Endodermal cell (in vitro differentiated cells): ENCODE data around the gene CCNA1. TPM values are rescaled to one million over a fixed set of nuclear protein-coding genes. Genes with fewer than 3 reads are reported as not detected.

Experiments used
- DNase-seq: peaks from one replicate; pipeline ENCODE4 v3.0.0-alpha.2; 2017
- H3K27ac ChIP-seq: 2 replicates; pipeline ENCODE4 v1.5.1; 2013; ENCODE audit warnings: mild to moderate bottlenecking, low read depth, low read length, moderate library complexity
- H3K27me3 ChIP-seq: 2 replicates; pipeline ENCODE4 v1.6.1; 2013; ENCODE audit warnings: mild to moderate bottlenecking, low read length, moderate library complexity; ENCODE audit not compliant: insufficient read depth, control insufficient read depth, poor library complexity, severe bottlenecking
- H3K36me3 ChIP-seq: 2 replicates; pipeline ENCODE4 v1.7.0; 2013; ENCODE audit warnings: mild to moderate bottlenecking, low read length, moderate library complexity; ENCODE audit not compliant: control insufficient read depth, insufficient read depth
- H3K4me1 ChIP-seq: one replicate; pipeline ENCODE4 v1.7.0; 2013; ENCODE audit warnings: low read length; ENCODE audit not compliant: control insufficient read depth, insufficient read depth
- H3K4me3 ChIP-seq: 2 replicates; pipeline ENCODE4 v1.5.1; 2013; ENCODE audit warnings: mild to moderate bottlenecking, low read length, moderate library complexity
- H3K9ac ChIP-seq: 2 replicates; pipeline ENCODE4 v1.6.1; 2013; ENCODE audit warnings: mild to moderate bottlenecking, low read length, moderate library complexity; ENCODE audit not compliant: poor library complexity, severe bottlenecking; ENCODE audit errors: extremely low read depth
- H3K9me3 ChIP-seq: 2 replicates; pipeline ENCODE4 v1.6.1; 2013; ENCODE audit warnings: mild to moderate bottlenecking, low read length, moderate library complexity; ENCODE audit not compliant: control insufficient read depth
- H3K27ac Mint-ChIP-seq: 2 replicates; pipeline ENCODE4 v1.8.0; 2020; ENCODE audit warnings: mixed read lengths
- H3K27me3 Mint-ChIP-seq: 2 replicates; pipeline ENCODE4 v1.8.0; 2021; ENCODE audit warnings: mild to moderate bottlenecking, mixed read lengths; ENCODE audit not compliant: insufficient read depth
- H3K36me3 Mint-ChIP-seq: 2 replicates; pipeline ENCODE4 v1.8.0; 2020; ENCODE audit warnings: low read depth, mixed read lengths
- H3K4me1 Mint-ChIP-seq: 2 replicates; pipeline ENCODE4 v1.8.0; 2020; ENCODE audit warnings: mixed read lengths
- H3K4me3 Mint-ChIP-seq: 2 replicates; pipeline ENCODE4 v1.8.0; 2020; ENCODE audit warnings: mild to moderate bottlenecking, moderate library complexity, mixed read lengths
- H3K9me3 Mint-ChIP-seq: 2 replicates; pipeline ENCODE4 v1.8.0; 2020; ENCODE audit warnings: mild to moderate bottlenecking, mixed read lengths
- CTCF ChIP-seq: fragments of 200-600 bp; sonication (generic); conservative IDR thresholded peaks from 2 replicates; pipeline ENCODE4 v1.5.0; 2021; ENCODE audit warnings: antibody characterized with exemption, mild to moderate bottlenecking
- WGBS, 2 experiments: methylation state at CpG; one replicate each; pipeline versions ENCODE4 v1.1.5 to v1.1.7; 2013; ENCODE audit warnings: missing lambda C conversion rate in 2 of 2, mixed read lengths in 1 of 2; ENCODE audit not compliant: insufficient coverage in 1 of 2, insufficient read length in 1 of 2; 5-methylcytosine and 5-hydroxymethylcytosine counted together
- total RNA-seq, 2 donors: library from RNA; stranded (reverse); fragmentation: NEBNext Ultra II Directional in 1 of 2; extraction: Animal tissue kit (Norgen Biotek cat#: 25700) in 1 of 2; gene quantifications; 2 replicates in 1 of 2; 3 replicates in 1 of 2; pipeline ENCODE4 v1.2.1, GENCODE V29; 2021

The CCNA1 gene
- total RNA-seq, 2 donors from 2014 or later = 0.31 TPM; not detected in 1

- Histone ChIP-seq H3K27me3 (no peaks in the 10 kb centered on the region), H3K36me3 (no peaks in the 10 kb centered on the region), H3K9me3 (peaks cover 22% of the 10 kb centered on the region), H3K27ac (no peak overlapping the region), H3K4me1 (peaks cover 8% of the 10 kb centered on the region), H3K9ac (no peak overlapping the region), H3K4me3 (no peak overlapping the region)
- peaks cover 4% of the 10 kb centered on the region for H3K36me3 Mint-ChIP-seq
- H3K4me3 Mint-ChIP-seq = no peak overlapping the region
- peaks cover 18% of the 10 kb centered on the region for H3K9me3 Mint-ChIP-seq
- 64 to 75% methylated on average over 4 to 6 of the region's 6 CpGs for WGBS, 2 experiments
- TF ChIP-seq CTCF = peak; percentile 96
- no peaks in the 10 kb centered on the region for H3K27me3 Mint-ChIP-seq
- H3K4me1 Mint-ChIP-seq = peaks cover 12% of the 10 kb centered on the region
- DNase-seq = peak; percentile 92
- H3K27ac Mint-ChIP-seq = no peak overlapping the region
Observed at GRCh38 chr13:36420437-36420891, 11.8 kb upstream of the CCNA1 start.

GRCh38 chr13:36421447-36421846, 10.8 kb upstream of the CCNA1 start:
- Mint-ChIP-seq H3K36me3 (no peaks in the 10 kb centered on the region), H3K4me3 (no peak overlapping the region), H3K9me3 (peaks cover 17% of the 10 kb centered on the region), H3K4me1 (peaks cover 12% of the 10 kb centered on the region), H3K27ac (no peak overlapping the region), H3K27me3 (peaks cover 5% of the 10 kb centered on the region)
- Histone ChIP-seq H3K36me3 (no peaks in the 10 kb centered on the region), H3K27ac (no peak overlapping the region), H3K9ac (no peak overlapping the region), H3K9me3 (peaks cover 13% of the 10 kb centered on the region), H3K4me3 (no peak overlapping the region), H3K4me1 (peaks cover 8% of the 10 kb centered on the region), H3K27me3 (no peaks in the 10 kb centered on the region)
- TF ChIP-seq CTCF = no peak
- no peak for DNase-seq

- H3K4me1 ChIP-seq = no peaks in the 10 kb centered on the region
- no peak overlapping the region for H3K4me3 ChIP-seq
- H3K9me3 ChIP-seq = peaks cover 9% of the 10 kb centered on the region
- no peak overlapping the region for H3K27ac ChIP-seq
- no peaks in the 10 kb centered on the region for H3K36me3 ChIP-seq
- Mint-ChIP-seq H3K4me3 (no peak overlapping the region), H3K27ac (no peak overlapping the region), H3K9me3 (peaks cover 13% of the 10 kb centered on the region), H3K36me3 (no peaks in the 10 kb centered on the region), H3K4me1 (peaks cover 15% of the 10 kb centered on the region), H3K27me3 (peaks cover 58% of the 10 kb centered on the region)
- peaks cover 37% of the 10 kb centered on the region for H3K27me3 ChIP-seq
- TF ChIP-seq CTCF = no peak
- WGBS, 2 experiments = 80 to 95% methylated on average over 1 to 2 of the region's 2 CpGs
- no peak for DNase-seq
- H3K9ac ChIP-seq = no peak overlapping the region
Observed at GRCh38 chr13:36428086-36428485, 4.2 kb upstream of the CCNA1 start.
